Sigmoid colon (tissue), 7 donors: Measurements from ENCODE around the gene THAP4. TPM values are rescaled to one million over a fixed set of nuclear protein-coding genes. Genes with fewer than 3 reads are reported as not detected.
"Not testable (repeated sequence)": the region's sequence is repeated elsewhere in the genome, so short reads cannot be mapped to it uniquely, and the experiment has no call there.

ENCODE experiments used
- DNase-seq: peaks from one replicate; pipeline ENCODE4 v3.0.0-alpha.2; 2019
- H3K27ac ChIP-seq, 4 donors: fragments of 200-600 bp; sonication (generic); one replicate each; pipeline ENCODE4 v1.5.1; 2016 to 2019; ENCODE audit warnings: mild to moderate bottlenecking in 1 of 4
- H3K27me3 ChIP-seq, 3 donors: fragments of 200-600 bp; sonication (generic); one replicate each; pipeline ENCODE4 v1.5.1; 2019; ENCODE audit warnings: mild to moderate bottlenecking in 1 of 3
- H3K36me3 ChIP-seq, 4 donors: fragments of 200-600 bp; sonication (generic); one replicate each; pipeline ENCODE4 v1.5.1; 2016 to 2019
- H3K4me1 ChIP-seq, 4 donors: fragments of 200-600 bp; sonication (generic); one replicate each; pipeline ENCODE4 v1.5.1; 2017 to 2019
- H3K4me3 ChIP-seq, 4 donors: fragments of 200-600 bp; sonication (generic); one replicate each; pipeline ENCODE4 v1.5.1; 2017 to 2019; ENCODE audit warnings: mild to moderate bottlenecking in 2 of 4, moderate library complexity in 1 of 4
- H3K9me3 ChIP-seq, 4 donors: fragments of 200-600 bp in 3 of 4; sonication (generic) in 3 of 4; one replicate each; pipeline versions ENCODE4 v1.5.1 to v1.6.1; 2013 to 2019
- EP300 ChIP-seq, 4 donors: sonication (generic); formaldehyde crosslinking; IDR thresholded peaks; one replicate each; pipeline ENCODE4 v1.6.1; 2017; ENCODE audit warnings: antibody characterized with exemption in 4 of 4
- POLR2A ChIP-seq, 2 donors: fragments of 450-650 bp; IDR thresholded peaks; one replicate each; pipeline ENCODE4 v1.6.1; 2016; ENCODE audit warnings: antibody characterized with exemption in 2 of 2, mild to moderate bottlenecking in 2 of 2, moderate library complexity in 2 of 2
- POLR2AphosphoS5 ChIP-seq, 4 donors: sonication (generic); formaldehyde crosslinking; IDR thresholded peaks; one replicate each; pipeline ENCODE4 v1.6.1; 2017; ENCODE audit warnings: antibody characterized with exemption in 4 of 4
- WGBS, 2 donors: extraction: QIAGEN DNeasy Blood & Tissue Kit; methylation state at CpG; one replicate each; pipeline ENCODE4 v1.1.7; 2013; 5-methylcytosine and 5-hydroxymethylcytosine counted together
- intact Hi-C: fragments of 100-400 bp; cut with DNase I; formaldehyde crosslinking; loops from one replicate; pipeline ENCODE4 v1.15.1; 2023
- polyA plus RNA-seq, 3 donors: library from polyadenylated mRNA; stranded (reverse); fragments of 200-250 nt; gene quantifications; one replicate each; pipeline ENCODE4 v1.2.3, GENCODE V29; 2013
- total RNA-seq, 4 donors: library from RNA; depleted of rRNA; stranded (reverse); fragments of >200 nt; gene quantifications; one replicate each; pipeline ENCODE4 v1.1.0, GENCODE V29; 2016
- TF ChIP-seq, protein P1 (sequence below), 4 experiments: fragments of 450-650 bp in 3 of 4; fragments of 200-600 bp in 1 of 4; IDR thresholded peaks; one replicate each; pipeline ENCODE4 v1.5.1; 2016 to 2019; ENCODE audit warnings: antibody characterized with exemption in 4 of 4, mild to moderate bottlenecking in 3 of 4, moderate library complexity in 2 of 4
- donor health status: healthy with polysubstance abuse.
- donor health status: Bipolar disorder and iron deficiency.
- donor health status: healthy.

Gene THAP4
- total and polyA plus RNA-seq, 7 donors = 28.9 to 112 (median 44.7) TPM

DNA sequence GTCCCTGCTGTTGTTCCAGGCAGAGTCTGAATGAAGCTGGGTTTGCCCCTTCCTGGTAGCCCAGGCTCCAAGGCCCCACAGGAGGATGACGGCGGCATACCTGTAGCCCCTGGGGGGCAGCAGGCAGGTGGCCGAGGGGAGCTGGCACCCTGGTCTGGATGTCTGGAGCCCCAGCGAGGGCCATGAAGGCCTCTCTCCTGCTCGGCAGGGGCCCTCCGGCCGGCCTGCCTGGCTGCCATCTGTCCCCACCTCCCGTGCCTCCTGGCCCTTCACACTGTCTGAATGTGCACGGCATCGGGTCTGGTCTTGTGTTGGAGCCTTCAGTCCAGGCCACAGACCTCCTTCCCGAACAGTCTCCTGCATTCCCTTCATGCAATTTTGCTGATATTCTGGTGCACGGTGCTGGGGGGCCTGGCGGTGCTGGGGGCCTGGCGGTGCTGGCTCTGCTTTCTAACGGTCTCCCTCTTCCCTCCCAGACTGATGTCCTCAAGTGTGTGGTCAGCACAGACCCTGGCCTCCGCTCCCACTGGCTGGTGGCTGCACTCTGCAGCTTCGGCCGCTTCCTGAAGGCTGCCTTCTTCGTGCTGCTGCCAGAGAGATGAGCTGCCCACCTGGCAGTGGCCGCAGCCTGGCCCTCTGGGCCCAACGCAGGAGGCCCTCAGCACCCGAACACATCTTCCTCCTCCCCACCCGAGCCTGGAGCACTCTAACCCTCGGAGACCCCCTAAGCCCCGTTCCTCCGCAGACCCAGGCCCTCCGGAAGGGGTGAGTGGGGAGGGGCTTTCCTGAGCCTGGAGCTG lies 64.9 kb downstream of the THAP4 start:
- TF ChIP-seq, protein P1, sequence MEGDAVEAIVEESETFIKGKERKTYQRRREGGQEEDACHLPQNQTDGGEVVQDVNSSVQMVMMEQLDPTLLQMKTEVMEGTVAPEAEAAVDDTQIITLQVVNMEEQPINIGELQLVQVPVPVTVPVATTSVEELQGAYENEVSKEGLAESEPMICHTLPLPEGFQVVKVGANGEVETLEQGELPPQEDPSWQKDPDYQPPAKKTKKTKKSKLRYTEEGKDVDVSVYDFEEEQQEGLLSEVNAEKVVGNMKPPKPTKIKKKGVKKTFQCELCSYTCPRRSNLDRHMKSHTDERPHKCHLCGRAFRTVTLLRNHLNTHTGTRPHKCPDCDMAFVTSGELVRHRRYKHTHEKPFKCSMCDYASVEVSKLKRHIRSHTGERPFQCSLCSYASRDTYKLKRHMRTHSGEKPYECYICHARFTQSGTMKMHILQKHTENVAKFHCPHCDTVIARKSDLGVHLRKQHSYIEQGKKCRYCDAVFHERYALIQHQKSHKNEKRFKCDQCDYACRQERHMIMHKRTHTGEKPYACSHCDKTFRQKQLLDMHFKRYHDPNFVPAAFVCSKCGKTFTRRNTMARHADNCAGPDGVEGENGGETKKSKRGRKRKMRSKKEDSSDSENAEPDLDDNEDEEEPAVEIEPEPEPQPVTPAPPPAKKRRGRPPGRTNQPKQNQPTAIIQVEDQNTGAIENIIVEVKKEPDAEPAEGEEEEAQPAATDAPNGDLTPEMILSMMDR (IDR thresholded peaks at IDR 0.05) = no peak
- no peak for TF ChIP-seq POLR2A (IDR thresholded peaks at IDR 0.05)
- TF ChIP-seq EP300 (IDR thresholded peaks at IDR 0.05) = no peak
- TF ChIP-seq POLR2AphosphoS5 (IDR thresholded peaks at IDR 0.05) = no peak
- Histone ChIP-seq H3K4me3 (no peak overlapping the region), H3K27ac (peak overlapping the region in 2 of 4 donors; percentile 13 to 22), H3K27me3 (no peaks in the 10 kb centered on the region), H3K4me1 (peaks cover 0 to 23% (median 18%) of the 10 kb centered on the region in 4 donors), H3K36me3 (peaks cover 15 to 38% (median 22%) of the 10 kb centered on the region in 4 donors), H3K9me3 (no peaks in the 10 kb centered on the region)
- DNase-seq = peak; percentile 62
- 91 to 93% methylated on average over 27 of the region's 27 CpGs for WGBS, 2 donors
- intact Hi-C loops = no loop called here

DNA sequence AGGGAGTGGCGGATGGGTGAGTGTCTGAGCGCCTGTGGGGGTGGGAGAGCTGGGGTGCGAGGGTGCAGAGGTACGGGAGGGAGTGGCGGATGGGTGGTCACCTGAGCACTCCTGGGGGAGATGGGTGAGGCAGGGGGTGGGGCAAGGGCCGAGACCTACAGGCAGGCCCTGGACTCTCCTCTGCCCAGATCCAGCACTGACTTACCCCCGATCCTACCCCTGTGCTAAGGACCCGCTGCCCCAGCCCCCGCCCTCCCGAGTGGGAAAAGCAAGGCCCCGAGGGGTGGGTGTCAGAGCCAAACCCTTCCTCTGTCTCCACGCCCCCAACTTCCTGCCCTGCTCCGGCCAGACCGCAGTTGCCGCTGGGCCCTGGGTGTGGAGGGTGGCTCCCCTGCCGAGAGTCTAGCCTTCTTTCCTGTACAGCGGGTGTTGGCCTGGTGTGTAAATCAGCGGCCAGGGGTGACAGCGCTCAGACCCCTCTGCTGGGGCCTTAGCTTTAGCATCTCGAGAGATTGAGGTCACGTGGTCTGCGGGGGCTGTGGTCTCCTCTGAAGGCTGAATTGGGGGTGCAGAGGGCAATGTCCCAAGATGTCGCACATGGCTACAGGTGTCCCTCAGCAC lies 65.9 kb downstream of the THAP4 start:
- peak; percentile 56 for DNase-seq
- H3K4me1 ChIP-seq = peaks cover 0 to 15% (median 12%) of the 10 kb centered on the region in 4 donors
- no peaks in the 10 kb centered on the region for H3K9me3 ChIP-seq
- no peak overlapping the region for H3K27ac ChIP-seq
- no peak overlapping the region for H3K4me3 ChIP-seq
- TF ChIP-seq, protein P1 (IDR thresholded peaks at IDR 0.05) = no peak
- 76 to 90% methylated on average over 23 of the region's 23 CpGs for WGBS, 2 donors
- intact Hi-C loops = no loop called here
- H3K36me3 ChIP-seq = peaks cover 15 to 38% (median 22%) of the 10 kb centered on the region in 4 donors
- no peaks in the 10 kb centered on the region for H3K27me3 ChIP-seq

DNA sequence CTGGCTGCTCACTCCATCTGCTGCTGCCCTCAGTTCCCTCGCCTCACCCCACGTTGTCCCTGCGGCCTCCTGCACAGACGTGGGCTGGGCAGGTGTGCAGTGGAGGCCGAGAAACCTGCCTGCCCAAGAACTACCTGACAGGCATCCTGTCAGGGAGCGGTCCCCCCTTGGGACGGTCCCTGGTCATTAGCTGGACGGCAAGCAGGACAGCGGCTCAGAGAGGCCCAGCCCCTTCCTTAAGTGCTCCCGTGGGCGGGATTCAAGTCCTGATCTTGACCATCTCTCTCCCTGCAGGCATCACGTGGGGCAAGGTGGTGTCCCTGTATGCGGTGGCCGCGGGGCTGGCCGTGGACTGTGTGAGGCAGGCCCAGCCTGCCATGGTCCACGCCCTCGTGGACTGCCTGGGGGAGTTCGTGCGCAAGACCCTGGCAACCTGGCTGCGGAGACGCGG lies 67.1 kb downstream of the THAP4 start:
- H3K27ac ChIP-seq = no peak overlapping the region
- TF ChIP-seq, protein P1 (IDR thresholded peaks at IDR 0.05) = no peak
- TF ChIP-seq POLR2AphosphoS5 (IDR thresholded peaks at IDR 0.05) = no peak
- no peak for TF ChIP-seq EP300 (IDR thresholded peaks at IDR 0.05)
- no peak for TF ChIP-seq POLR2A (IDR thresholded peaks at IDR 0.05)
- WGBS, 2 donors = 94 to 95% methylated on average over 23 of the region's 23 CpGs
- no peak overlapping the region for H3K4me3 ChIP-seq
- peaks cover 15 to 38% (median 22%) of the 10 kb centered on the region in 4 donors for H3K36me3 ChIP-seq
- no peaks in the 10 kb centered on the region for H3K27me3 ChIP-seq
- peak; percentile 50 for DNase-seq
- H3K9me3 ChIP-seq = no peaks in the 10 kb centered on the region
- intact Hi-C loops = loop anchor here (5.0 kb wide), 1 partner anchor 42 kb away; no protein-coding TSS in a partner anchor
- peaks cover 0 to 22% (median 20%) of the 10 kb centered on the region in 4 donors for H3K4me1 ChIP-seq

DNA sequence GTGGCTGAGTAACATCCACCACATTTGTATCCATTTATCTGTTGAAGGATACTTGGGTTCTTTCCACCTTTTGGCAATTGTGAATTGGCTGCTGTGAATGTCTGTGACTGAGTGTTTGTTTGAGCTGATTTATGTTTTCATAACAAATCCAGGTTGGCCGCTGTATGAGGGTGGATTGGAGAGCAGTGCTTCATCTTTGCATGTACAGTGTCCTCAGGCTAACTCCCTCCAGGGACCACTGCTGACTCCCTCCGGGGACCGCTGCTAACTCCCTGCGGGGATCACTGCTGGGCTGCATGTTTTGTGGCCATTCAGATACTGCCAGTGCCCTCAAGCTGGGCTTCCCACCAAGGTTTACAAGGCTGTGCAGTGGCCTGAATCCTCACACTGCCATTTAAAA lies 68.2 kb downstream of the THAP4 start:
- 88 to 94% methylated on average over 4 of the region's 4 CpGs for WGBS, 2 donors
- TF ChIP-seq POLR2AphosphoS5 (IDR thresholded peaks at IDR 0.05) (peak in 1 of 4 donors; percentile 56), EP300 (IDR thresholded peaks at IDR 0.05) (no peak)
- DNase-seq = peak; percentile 40
- intact Hi-C loops = loop anchor here (5.0 kb wide), 1 partner anchor 44 kb away; no protein-coding TSS in a partner anchor
- Histone ChIP-seq H3K27ac (peak overlapping the region in 3 of 4 donors; percentile 20 to 51 (median 48)), H3K4me3 (no peak overlapping the region), H3K9me3 (no peaks in the 10 kb centered on the region), H3K4me1 (peaks cover 0 to 33% (median 31%) of the 10 kb centered on the region in 4 donors), H3K36me3 (peaks cover 15 to 27% (median 22%) of the 10 kb centered on the region in 4 donors), H3K27me3 (no peaks in the 10 kb centered on the region)

DNA sequence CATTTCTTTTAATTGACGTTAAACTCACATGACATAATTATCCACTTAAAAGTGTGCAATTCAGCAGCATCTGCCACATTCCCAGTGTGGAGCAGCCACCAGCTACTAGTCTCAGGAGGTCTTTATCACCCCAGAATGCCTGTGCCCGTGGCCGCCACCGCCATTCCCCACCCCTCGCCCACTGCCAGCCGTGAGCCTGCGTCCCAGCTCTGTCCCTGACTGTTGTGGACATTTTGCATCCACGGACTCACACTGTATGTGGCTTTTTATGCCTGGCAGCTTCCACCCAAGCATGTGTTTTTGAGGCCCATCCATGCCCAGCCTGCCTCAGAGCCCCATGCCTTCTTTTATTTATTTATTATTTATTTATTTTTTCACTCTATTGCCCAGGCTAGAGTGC lies 69.2 kb downstream of the THAP4 start:
- Histone ChIP-seq H3K4me1 (peaks cover 0 to 43% (median 41%) of the 10 kb centered on the region in 4 donors), H3K27ac (peak overlapping the region in 2 of 4 donors; percentile 48 to 91), H3K27me3 (no peaks in the 10 kb centered on the region), H3K36me3 (peaks cover 8 to 25% (median 14%) of the 10 kb centered on the region in 4 donors), H3K4me3 (no peak overlapping the region), H3K9me3 (no peaks in the 10 kb centered on the region)
- no peak for TF ChIP-seq EP300 (IDR thresholded peaks at IDR 0.05)
- TF ChIP-seq, protein P1 (IDR thresholded peaks at IDR 0.05) = no peak
- TF ChIP-seq POLR2A (IDR thresholded peaks at IDR 0.05) = no peak
- no peak for TF ChIP-seq POLR2AphosphoS5 (IDR thresholded peaks at IDR 0.05)
- peak; percentile 37 for DNase-seq
- intact Hi-C loops = loop anchor here (5.0 kb wide), 1 partner anchor 45 kb away; no protein-coding TSS in a partner anchor
- WGBS, 2 donors = 94 to 96% methylated on average over 8 of the region's 8 CpGs

DNA sequence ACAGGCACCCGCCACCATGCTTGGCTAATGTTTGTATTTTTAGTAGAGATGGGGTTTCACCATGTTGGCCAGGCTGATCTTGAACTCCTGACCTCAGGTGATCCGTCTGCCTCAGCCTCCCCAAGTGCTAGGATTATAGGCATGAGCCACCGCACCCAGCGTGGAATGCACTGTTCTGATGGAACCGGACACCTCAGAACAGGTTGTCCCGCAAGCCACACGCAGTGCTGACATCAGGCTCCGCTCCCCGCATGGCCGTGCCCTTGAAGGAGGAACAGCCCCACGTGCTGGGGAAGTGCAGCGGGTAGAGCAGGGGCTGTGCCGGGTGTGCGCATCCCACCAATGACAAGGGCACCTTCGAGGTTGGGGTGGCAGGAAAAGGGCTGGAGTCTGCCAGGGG lies 69.7 kb downstream of the THAP4 start:
- H3K27me3 ChIP-seq, H3K4me3 ChIP-seq, H3K9me3 ChIP-seq: not testable (repeated sequence)
- DNase-seq = peak; percentile 41
- intact Hi-C loops = loop anchor here (5.0 kb wide), 1 partner anchor 45 kb away; no protein-coding TSS in a partner anchor
- peaks cover 3 to 21% (median 9%) of the 10 kb centered on the region in 4 donors for H3K36me3 ChIP-seq
- WGBS, 2 donors = 93 to 94% methylated on average over 15 of the region's 15 CpGs
- H3K4me1 ChIP-seq = peaks cover 0 to 48% (median 46%) of the 10 kb centered on the region in 4 donors
- peak overlapping the region in 1 of 4 donors; percentile 91 for H3K27ac ChIP-seq
